ENCODE results near the gene GSN.

- TF ChIP-seq POLR2A (IDR thresholded peaks at IDR 0.05; ENCODE audit: extremely low read depth, insufficient read length) (no peak), CTCF (IDR thresholded peaks at IDR 0.05; ENCODE audit: low read depth, low read length) (no peak)
These were observed 28.5 kb downstream of the GSN start for GRCh38 chr9:121296213-121297127.
